Measurements from ENCODE around the gene TYMS. TPM values are rescaled to one million over a fixed set of nuclear protein-coding genes. Genes with fewer than 3 reads are reported as not detected.

Gene TYMS
- total RNA-seq, 1 experiment from 2014 or later: 202 TPM

- ChIA-PET CTCF (no interaction called here), POLR2A (no interaction called here)
- no TSS peak for BruUV-seq (replicated peaks)
- Histone ChIP-seq H3K36me3 (ENCODE audit: control insufficient read depth, insufficient read depth, low read length) (no peaks in the 10 kb centered on the region), H3K4me1 (ENCODE audit: control insufficient read depth, insufficient read depth, low read length) (no peaks in the 10 kb centered on the region), H3K9me3 (ENCODE audit: control insufficient read depth, insufficient read depth, low read depth, low read length) (no peaks in the 10 kb centered on the region), H3K4me3 (ENCODE audit: low read depth in 2 of 2, low read length in 2 of 2) (no peak overlapping the region), H3K27ac (ENCODE audit: low read length) (no peak overlapping the region), H3K27me3 (ENCODE audit: control insufficient read depth, insufficient read depth, low read length) (no peaks in the 10 kb centered on the region)
- ATAC-seq (no peak), DNase-seq (ENCODE audit: low read depth, low spot score) (no peak)
- no peak for TF ChIP-seq CTCF (IDR thresholded peaks at IDR 0.05)
- in situ Hi-C loops (cut with HindIII; ENCODE audit: low pct_unique_long_range_greater_than_20kb, low sequenced_read_pairs) (no loop called here), intact Hi-C loops (cut with micrococcal nuclease; ENCODE audit: unreplicated experiment) (loop anchor here (5.0 to 10.0 kb wide), 2 partner anchors 93 to 211 kb away; partner anchors contain the start of gene ENOSF1)
Observed at GRCh38 chr18:621291-622043, 36.0 kb upstream of the TYMS start.

GRCh38 chr18:622289-622688 lies 35.2 kb upstream of the TYMS start:
- ChIA-PET CTCF (interaction anchor here (0.6 kb wide), 1 partner anchor 67 kb away, joined by 3 read pairs; no protein-coding TSS in a partner anchor), POLR2A (no interaction called here)
- Histone ChIP-seq H3K4me1 (ENCODE audit: control insufficient read depth, insufficient read depth, low read length) (no peaks in the 10 kb centered on the region), H3K27ac (ENCODE audit: low read length) (no peak overlapping the region), H3K4me3 (ENCODE audit: low read depth in 2 of 2, low read length in 2 of 2) (no peak overlapping the region), H3K36me3 (ENCODE audit: control insufficient read depth, insufficient read depth, low read length) (no peaks in the 10 kb centered on the region), H3K9me3 (ENCODE audit: control insufficient read depth, insufficient read depth, low read depth, low read length) (no peaks in the 10 kb centered on the region), H3K27me3 (ENCODE audit: control insufficient read depth, insufficient read depth, low read length) (no peaks in the 10 kb centered on the region)
- in situ Hi-C loops (cut with HindIII; ENCODE audit: low pct_unique_long_range_greater_than_20kb, low sequenced_read_pairs): no loop called here
- DNase-seq (ENCODE audit: low read depth, low spot score) (no peak), ATAC-seq (no peak)
- BruUV-seq (replicated peaks): no TSS peak
- intact Hi-C loops (cut with micrococcal nuclease; ENCODE audit: unreplicated experiment): loop anchor here (5.0 to 10.0 kb wide), 2 partner anchors 93 to 210 kb away; partner anchors contain the start of gene ENOSF1
- TF ChIP-seq CTCF (IDR thresholded peaks at IDR 0.05): no peak
- TF ChIP-seq SIN3A (IDR thresholded peaks at IDR 0.05; ENCODE audit: borderline replicate concordance, insufficient read depth, low read depth, low read length): no peak
- no peak for TF ChIP-seq POLR2AphosphoS5 (IDR thresholded peaks at IDR 0.05; ENCODE audit: low read depth, low read length)
- no peak for TF ChIP-seq TCF7L2 (IDR thresholded peaks at IDR 0.05; ENCODE audit: low read depth, low read length)
- TF ChIP-seq REST (IDR thresholded peaks at IDR 0.05; ENCODE audit: insufficient read depth in 1 of 2, low read depth in 2 of 2, low read length in 1 of 2): no peak

Data from Panc1 (cell line).